Endothelial cell (in vitro differentiated cells): ENCODE measurements around the gene DUSP22. TPM values are rescaled to one million over a fixed set of nuclear protein-coding genes. Genes with fewer than 3 reads are reported as not detected.

Experiments used
- DNase-seq: peaks from one replicate; pipeline ENCODE4 v3.0.0; 2021; ENCODE audit warnings: low spot score
- H3K27ac Mint-ChIP-seq: one replicate; pipeline ENCODE4 v1.8.0; 2021; ENCODE audit warnings: mixed read lengths, inconsistent platforms; ENCODE audit not compliant: unreplicated experiment
- H3K27me3 Mint-ChIP-seq: one replicate; pipeline ENCODE4 v1.8.0; 2021; ENCODE audit warnings: mild to moderate bottlenecking, moderate library complexity, mixed read lengths, inconsistent platforms; ENCODE audit not compliant: unreplicated experiment
- H3K36me3 Mint-ChIP-seq: one replicate; pipeline ENCODE4 v1.8.0; 2021; ENCODE audit warnings: mild to moderate bottlenecking, low read depth, mixed read lengths, inconsistent platforms; ENCODE audit not compliant: unreplicated experiment
- H3K4me1 Mint-ChIP-seq: one replicate; pipeline ENCODE4 v1.8.0; 2021; ENCODE audit warnings: mild to moderate bottlenecking, mixed read lengths, inconsistent platforms; ENCODE audit not compliant: unreplicated experiment
- H3K4me3 Mint-ChIP-seq: one replicate; pipeline ENCODE4 v1.8.0; 2021; ENCODE audit warnings: mild to moderate bottlenecking, mixed read lengths, inconsistent platforms; ENCODE audit not compliant: unreplicated experiment
- H3K9me3 Mint-ChIP-seq: one replicate; pipeline ENCODE4 v1.8.0; 2021; ENCODE audit warnings: mixed read lengths, inconsistent platforms; ENCODE audit not compliant: unreplicated experiment
- total RNA-seq: library from RNA; stranded (reverse); fragmentation: NEBNext Ultra II Directional; extraction: Animal tissue kit (Norgen Biotek cat#: 25700); gene quantifications from one replicate; pipeline ENCODE4 v1.2.1, GENCODE V29; 2021; ENCODE audit not compliant: unreplicated experiment
- TF ChIP-seq, protein P1 (sequence below): fragments of 200-600 bp; sonication (generic); IDR thresholded peaks from one replicate; pipeline ENCODE4 v1.5.0; 2021; ENCODE audit warnings: antibody characterized with exemption; ENCODE audit not compliant: unreplicated experiment

Gene DUSP22
- total RNA-seq, 1 donor from 2014 or later, result 57.3 TPM

DNA sequence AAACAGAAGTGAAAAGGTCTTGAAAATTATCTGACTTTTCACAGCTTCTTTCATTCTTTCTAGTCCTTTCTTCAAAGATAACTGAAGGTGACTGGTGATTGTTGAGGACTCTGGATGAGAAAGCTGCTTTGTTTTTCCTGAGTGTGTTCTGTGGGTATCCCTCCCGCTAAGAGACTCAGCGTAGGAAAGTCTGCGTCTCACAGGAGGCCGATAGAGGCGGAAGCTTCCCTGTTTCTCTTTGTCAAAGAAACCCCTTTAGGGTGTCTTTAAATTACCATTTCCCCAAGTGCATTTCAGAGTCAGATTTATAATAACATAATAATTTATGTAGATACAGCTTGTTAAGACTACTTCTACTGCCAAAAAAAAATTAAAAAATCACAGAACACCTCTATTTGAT lies 68.1 kb downstream of the DUSP22 start:
- H3K27ac Mint-ChIP-seq, result no peak overlapping the region
- no peak overlapping the region for H3K4me3 Mint-ChIP-seq
- TF ChIP-seq, protein P1, sequence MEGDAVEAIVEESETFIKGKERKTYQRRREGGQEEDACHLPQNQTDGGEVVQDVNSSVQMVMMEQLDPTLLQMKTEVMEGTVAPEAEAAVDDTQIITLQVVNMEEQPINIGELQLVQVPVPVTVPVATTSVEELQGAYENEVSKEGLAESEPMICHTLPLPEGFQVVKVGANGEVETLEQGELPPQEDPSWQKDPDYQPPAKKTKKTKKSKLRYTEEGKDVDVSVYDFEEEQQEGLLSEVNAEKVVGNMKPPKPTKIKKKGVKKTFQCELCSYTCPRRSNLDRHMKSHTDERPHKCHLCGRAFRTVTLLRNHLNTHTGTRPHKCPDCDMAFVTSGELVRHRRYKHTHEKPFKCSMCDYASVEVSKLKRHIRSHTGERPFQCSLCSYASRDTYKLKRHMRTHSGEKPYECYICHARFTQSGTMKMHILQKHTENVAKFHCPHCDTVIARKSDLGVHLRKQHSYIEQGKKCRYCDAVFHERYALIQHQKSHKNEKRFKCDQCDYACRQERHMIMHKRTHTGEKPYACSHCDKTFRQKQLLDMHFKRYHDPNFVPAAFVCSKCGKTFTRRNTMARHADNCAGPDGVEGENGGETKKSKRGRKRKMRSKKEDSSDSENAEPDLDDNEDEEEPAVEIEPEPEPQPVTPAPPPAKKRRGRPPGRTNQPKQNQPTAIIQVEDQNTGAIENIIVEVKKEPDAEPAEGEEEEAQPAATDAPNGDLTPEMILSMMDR, result no peak
- DNase-seq, result no peak
- H3K36me3 Mint-ChIP-seq, result peaks cover 23% of the 10 kb centered on the region
- H3K4me1 Mint-ChIP-seq, result peaks cover 4% of the 10 kb centered on the region
- peaks cover 27% of the 10 kb centered on the region for H3K9me3 Mint-ChIP-seq
- peaks cover 11% of the 10 kb centered on the region for H3K27me3 Mint-ChIP-seq

DNA sequence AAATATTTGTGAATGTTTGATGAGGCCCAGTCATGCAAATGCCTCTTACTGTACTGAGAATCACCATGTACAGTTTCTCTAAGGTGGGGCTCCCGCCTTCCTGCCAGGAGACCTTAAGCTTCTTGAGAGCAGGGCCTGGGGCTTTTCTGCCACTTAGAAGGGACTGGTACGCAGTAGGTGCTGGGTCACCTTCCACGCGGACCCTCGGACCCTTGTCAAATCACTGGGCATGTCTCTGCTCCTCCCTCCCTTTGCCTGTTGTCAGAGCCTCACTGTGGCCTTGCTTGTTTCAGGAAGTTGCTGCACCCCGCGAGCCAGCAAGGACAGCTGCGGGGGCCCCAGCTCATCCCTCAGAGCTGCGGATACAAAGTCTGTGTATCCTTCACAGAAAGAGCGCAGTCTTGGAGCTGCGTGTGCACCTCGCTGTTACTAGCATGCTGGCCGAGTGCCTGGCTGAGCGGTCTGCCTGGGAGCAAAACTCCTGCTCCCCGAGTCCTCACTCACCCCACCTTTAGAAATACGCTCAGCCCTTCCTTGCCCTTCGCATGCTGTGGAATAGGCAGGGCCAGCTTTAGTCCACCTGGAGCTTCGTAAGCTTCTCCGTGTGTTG lies 68.6 kb downstream of the DUSP22 start:
- peaks cover 1% of the 10 kb centered on the region for H3K4me1 Mint-ChIP-seq
- peaks cover 11% of the 10 kb centered on the region for H3K27me3 Mint-ChIP-seq
- no peak overlapping the region for H3K4me3 Mint-ChIP-seq
- H3K36me3 Mint-ChIP-seq, result peaks cover 21% of the 10 kb centered on the region
- TF ChIP-seq, protein P1, result no peak
- DNase-seq, result no peak
- H3K27ac Mint-ChIP-seq, result no peak overlapping the region
- peaks cover 29% of the 10 kb centered on the region for H3K9me3 Mint-ChIP-seq

DNA sequence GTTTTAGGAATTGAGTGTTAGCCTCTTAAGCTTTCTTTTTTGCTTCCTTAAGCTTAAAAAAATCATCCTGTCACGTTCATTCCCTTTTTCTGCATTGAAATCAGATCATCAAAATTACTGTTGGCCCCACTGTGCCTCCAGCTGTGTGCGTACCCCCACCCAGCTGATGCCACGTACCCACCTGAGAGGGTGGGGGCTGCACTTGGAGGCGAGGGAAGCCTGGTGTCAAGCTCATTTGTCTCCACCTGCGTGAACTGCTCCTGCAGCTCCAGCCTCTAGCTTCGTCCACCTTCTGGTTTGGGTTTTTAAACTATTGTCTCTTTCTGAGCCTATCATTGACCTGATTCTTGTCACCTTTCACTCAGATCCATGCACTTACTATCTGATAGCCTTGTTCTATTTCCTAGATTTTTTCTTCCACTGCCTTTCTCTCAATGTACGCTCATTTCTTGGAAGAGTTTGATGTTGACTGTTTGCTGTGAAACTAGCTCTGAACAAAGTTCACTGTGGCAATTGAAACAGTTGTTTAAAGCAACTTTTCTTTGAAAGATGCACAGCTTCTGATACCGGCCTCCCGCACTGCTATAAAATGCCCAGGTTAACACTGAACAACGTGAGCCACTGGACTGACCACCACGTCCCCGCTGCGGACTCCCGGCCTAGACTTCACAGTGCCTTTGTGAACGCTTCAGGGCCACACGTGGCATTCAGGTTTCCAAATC lies 69.3 kb downstream of the DUSP22 start:
- TF ChIP-seq, protein P1, result no peak
- peaks cover 25% of the 10 kb centered on the region for H3K9me3 Mint-ChIP-seq

DNA sequence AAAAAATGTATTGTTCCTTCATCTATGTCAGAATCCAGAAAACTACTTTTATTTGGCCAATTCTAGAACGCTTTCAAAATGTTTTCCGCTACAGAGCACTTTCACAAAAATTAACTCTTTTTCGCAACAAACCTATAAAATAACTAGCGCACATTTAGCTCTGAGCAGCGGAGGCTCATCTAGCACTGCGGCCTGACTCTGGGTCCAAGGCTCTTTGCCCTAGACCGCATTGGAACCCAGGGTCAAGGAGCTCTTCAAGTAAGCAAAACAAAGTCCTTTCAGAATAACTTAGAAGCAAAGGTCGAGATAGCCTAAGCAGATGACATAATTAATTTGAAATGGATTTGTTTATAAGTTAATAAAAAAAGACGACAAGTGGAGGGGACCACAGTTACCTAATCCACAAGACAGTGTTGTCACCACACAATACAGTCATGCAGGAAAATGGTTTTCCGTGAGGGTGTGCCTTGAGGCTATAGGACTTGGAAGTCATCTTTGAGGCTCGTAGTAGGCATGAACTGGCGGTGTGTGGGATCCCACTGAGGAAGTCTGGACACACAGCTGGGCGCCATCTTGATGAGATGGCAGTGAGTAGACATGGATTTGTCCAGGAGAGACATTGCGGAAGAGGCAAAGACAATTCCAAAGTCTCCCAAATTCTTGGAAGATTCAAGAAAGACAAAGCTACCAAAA lies 70.1 kb downstream of the DUSP22 start:
- H3K36me3 Mint-ChIP-seq, result peaks cover 14% of the 10 kb centered on the region
- peaks cover 22% of the 10 kb centered on the region for H3K9me3 Mint-ChIP-seq
- peaks cover 7% of the 10 kb centered on the region for H3K27me3 Mint-ChIP-seq
- TF ChIP-seq, protein P1, result no peak
- no peak for DNase-seq
- no peaks in the 10 kb centered on the region for H3K4me1 Mint-ChIP-seq
- H3K27ac Mint-ChIP-seq, result no peak overlapping the region
- no peak overlapping the region for H3K4me3 Mint-ChIP-seq

More for the DNA sequence above, 69.3 kb downstream of the DUSP22 start:
- Mint-ChIP-seq H3K27ac (no peak overlapping the region), H3K27me3 (peaks cover 11% of the 10 kb centered on the region), H3K36me3 (peaks cover 16% of the 10 kb centered on the region), H3K4me3 (no peak overlapping the region), H3K4me1 (no peaks in the 10 kb centered on the region)
- DNase-seq, result no peak

DNA sequence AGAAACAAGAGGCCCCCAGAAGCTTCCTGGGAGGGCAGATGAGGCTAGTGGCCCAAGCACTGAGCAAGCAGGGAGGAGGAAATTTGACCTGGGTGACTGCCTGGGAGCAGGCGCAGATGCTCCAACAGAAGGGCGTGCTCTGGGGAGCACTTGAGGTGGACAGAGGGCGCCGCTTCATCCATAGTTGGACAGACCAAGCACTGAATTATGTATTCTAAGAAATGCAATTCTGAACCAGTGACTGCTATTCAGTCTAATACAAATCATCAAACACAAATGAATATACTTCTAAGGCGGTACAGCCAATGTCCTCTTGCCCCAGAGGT lies 70.6 kb downstream of the DUSP22 start:
- Mint-ChIP-seq H3K36me3 (peaks cover 19% of the 10 kb centered on the region), H3K27me3 (peaks cover 3% of the 10 kb centered on the region), H3K4me3 (no peak overlapping the region), H3K4me1 (no peaks in the 10 kb centered on the region), H3K27ac (no peak overlapping the region), H3K9me3 (peaks cover 22% of the 10 kb centered on the region)
- TF ChIP-seq, protein P1, result no peak
- no peak for DNase-seq
